NCI-H2227 (cell line): ENCODE measurements around the gene KRTAP9-3.
"Not testable (repeated sequence)": the region's sequence is repeated elsewhere in the genome, so short reads cannot be mapped to it uniquely, and the experiment has no call there.

Experiments used
- DNase-seq: peaks from one replicate; lab custom pipeline; 2025; ENCODE audit not compliant: unreplicated experiment; lab: John Stamatoyannopoulos, UW

Gene KRTAP9-3

DNA sequence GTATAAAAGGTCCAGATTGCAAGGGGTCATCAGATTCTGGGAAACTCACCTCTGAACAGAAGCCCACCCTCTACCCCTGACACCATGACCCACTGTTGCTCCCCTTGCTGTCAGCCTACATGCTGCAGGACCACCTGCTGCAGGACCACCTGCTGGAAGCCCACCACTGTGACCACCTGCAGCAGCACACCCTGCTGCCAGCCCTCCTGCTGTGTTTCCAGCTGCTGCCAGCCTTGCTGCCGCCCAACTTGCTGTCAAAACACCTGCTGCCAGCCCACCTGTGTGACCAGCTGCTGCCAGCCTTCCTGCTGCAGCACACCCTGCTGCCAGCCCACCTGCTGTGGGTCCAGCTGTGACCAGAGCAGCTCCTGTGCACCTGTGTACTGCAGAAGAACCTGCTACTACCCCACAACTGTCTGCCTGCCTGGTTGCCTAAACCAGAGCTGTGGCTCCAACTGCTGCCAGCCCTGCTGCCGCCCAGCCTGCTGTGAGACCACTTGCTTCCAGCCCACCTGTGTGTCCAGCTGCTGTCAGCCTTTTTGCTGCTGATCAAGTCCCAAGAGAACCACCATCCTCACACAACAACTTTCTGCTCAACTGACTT, 17.5 kb downstream of the KRTAP9-3 start, which contains the start of gene KRTAP9-4:
Gene KRTAP9-4, plus strand, starts transcription at position 51 of the 604 bp plus-strand sequence. Its CDS starts 34 bp downstream, at position 85.
- not testable (repeated sequence) for DNase-seq

DNA sequence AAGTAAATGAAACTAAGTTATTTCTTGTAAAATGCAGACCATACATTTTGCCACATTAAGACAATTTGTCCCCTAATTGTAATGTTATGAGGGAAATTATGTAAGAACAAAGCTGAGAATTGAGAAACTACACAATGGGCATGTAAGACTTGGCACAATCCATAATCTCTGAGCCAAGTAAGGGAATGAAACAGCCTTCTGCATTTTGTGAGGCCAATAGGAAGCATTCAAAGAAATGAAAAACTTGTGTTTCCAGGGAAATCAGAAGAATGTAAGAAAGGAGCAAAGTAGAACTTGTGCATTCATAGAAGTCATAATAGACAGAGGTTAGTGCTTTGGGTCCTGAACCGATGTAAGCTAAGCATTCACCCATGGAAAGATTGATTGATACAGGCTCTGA, 19.0 kb downstream of the KRTAP9-3 start:
- DNase-seq: no peak

DNA sequence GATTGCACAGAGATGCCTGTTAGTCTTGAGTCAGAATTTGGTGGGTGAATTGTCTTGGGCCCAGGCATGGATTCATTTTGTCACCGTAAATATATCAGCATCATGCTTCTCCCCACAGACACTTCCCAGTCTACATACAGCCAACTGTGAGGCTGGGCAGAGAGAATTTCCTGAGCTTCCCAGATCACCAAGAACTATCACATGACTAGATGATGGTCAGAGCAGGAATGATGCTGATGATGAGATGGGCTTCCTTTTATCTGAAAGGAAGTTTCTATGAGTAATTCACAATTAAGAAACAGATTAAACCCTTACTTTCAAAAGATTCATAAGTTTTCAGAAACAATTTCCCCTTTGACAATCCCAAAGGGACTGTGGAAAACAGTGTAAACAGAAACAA, 22.6 kb downstream of the KRTAP9-3 start:
- no peak for DNase-seq

DNA sequence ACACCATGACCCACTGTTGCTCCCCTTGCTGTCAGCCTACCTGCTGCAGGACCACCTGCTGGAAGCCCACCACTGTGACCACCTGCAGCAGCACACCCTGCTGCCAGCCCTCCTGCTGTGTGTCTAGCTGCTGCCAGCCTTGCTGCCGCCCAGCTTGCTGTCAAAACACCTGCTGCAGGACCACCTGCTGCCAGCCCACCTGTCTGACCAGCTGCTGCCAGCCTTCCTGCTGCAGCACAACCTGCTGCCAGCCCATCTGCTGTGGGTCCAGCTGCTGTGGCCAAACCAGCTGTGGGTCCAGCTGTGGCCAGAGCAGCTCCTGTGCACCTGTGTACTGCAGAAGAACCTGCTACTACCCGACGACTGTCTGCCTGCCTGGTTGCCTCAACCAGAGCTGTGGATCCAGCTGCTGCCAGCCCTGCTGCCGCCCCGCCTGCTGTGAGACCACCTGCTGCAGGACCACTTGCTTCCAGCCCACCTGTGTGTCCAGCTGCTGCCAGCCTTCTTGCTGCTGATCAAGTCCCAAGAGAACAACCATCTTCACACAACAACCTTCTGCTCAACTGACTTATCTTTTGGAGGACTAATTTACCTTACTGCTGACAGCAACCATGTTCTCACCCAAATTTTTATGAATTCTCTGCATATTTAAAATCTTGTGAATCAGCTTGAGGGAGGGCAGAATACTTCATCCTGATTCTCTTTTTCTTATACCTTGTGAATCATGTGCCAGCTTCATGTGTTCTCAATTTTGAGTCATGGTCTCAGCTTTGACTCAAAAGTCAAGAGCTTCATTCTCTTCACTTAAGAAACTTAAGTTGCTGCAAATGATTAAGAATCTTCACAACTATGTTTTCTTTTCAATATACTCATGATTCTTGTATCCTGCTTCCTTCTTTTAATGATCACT, 23.4 kb downstream of the KRTAP9-3 start, which contains the start of gene KRTAP9-9:
Gene KRTAP9-9, plus strand, starts transcription at position 4 of the 910 bp plus-strand sequence.
- not testable (repeated sequence) for DNase-seq

DNA sequence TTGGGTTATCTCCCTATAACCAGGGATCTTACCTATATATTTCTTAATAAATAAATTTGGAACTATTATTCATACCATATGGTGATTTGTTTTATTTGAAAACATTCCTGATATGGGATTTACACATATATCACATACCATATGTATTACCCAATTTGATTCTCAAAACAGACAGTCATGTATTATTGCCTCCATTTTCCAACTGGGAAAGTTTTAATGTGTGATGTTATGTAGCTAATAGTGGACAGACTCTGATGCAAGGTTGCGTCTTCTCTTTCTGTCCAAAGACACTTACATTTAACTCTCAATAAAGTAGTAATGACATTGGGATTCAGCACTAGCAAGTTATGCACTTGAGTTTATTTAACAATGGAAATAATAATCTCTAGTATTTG, 24.0 kb downstream of the KRTAP9-3 start:
- no peak for DNase-seq

DNA sequence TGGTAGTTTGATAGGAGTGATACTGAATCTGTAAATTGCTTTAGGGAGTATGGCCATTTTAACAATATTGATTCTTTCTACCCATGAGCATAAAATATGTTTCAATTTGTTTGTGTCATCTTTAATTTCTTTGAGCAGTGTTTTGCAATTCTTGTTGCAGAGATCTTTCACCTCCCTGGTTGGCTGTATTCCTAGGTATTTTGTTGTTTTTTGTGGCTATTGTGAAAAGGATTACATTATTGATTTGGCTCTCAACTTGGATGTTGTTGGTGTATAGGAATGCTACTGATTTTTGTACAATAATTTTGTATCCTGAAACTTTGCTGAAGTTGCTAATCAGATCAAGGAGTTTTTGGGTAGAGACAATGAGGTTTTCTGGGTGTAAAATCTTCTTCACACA, 26.2 kb downstream of the KRTAP9-3 start:
- no peak for DNase-seq

DNA sequence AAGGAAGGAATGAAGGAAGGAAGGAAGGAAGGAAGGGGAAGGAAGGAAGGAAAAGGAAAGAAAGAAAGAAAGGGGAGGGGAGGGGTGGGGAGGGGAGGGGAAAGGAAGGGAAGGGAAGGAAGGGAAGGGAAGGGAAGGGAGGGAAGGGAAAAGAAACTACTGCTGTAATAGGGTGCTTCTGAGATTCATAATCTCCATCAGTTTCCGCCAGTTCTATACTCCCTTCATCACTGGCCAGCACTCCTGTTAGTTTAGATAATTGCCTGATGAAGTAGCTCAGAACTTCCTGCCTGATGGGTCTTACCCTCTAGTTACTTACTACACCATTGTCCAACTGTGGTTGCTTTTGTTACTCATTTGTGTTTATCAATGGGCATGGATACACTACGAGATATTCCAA, 31.0 kb downstream of the KRTAP9-3 start:
- DNase-seq: no peak

DNA sequence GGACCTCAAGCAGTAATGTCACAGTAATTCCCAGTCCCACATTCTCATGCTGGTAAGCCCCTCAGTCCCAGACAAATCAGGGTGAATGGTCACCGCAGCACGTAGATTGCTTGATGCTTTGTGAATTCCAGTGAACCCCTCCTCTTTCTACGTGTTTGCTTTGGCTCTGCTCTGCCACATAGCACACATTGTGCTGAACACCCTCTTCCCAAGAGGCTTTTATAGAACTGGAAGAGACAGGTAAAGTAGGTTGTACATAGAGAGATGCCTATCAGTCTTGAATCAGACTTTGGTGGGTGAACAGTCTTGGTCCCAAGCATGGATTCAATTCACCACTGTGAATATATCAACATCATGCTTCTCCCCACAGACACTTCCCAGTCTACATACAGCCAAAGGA, 32.4 kb downstream of the KRTAP9-3 start:
- no peak for DNase-seq

DNA sequence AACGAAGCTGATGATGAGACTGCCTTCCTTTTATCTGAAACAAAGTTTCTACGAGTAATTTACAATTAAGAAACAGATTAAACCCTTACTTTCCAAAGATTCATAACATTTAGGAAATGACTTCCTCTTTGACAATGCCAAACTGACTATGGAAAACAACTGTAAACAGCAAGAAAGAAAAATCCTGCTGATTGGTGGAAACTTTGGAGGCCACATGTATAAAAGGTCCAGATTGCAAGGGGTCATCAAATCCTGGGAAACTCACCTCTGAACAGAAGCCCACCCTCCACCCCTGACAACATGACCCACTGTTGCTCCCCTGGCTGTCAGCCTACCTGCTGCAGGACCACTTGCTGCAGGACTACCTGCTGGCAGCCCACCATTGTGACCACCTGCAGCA, 32.8 kb downstream of the KRTAP9-3 start, which contains the start of gene KRTAP9-6:
Gene KRTAP9-6, plus strand, starts transcription at position 301 of the 400 bp plus-strand sequence. Its CDS starts 0 bp downstream, at position 301.
- no peak for DNase-seq

DNA sequence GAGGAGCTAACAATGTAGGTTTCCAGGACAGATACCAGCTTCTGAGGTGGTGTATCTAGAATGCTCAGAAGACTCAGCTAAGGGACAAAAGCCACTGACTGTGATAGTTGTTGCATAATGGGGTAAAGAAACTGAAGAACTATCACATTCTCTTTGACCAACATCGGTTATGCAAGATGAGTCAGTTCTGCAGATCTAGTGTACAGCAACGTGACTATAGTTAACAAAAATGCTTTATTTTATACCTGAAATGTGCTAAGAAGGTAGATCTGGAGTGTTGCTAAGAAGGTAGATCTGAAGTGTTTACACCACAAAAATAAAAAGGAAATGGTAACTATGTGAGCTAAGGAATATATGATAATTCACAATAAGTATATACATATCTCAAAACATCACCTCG, 35.5 kb downstream of the KRTAP9-3 start:
- no peak for DNase-seq

DNA sequence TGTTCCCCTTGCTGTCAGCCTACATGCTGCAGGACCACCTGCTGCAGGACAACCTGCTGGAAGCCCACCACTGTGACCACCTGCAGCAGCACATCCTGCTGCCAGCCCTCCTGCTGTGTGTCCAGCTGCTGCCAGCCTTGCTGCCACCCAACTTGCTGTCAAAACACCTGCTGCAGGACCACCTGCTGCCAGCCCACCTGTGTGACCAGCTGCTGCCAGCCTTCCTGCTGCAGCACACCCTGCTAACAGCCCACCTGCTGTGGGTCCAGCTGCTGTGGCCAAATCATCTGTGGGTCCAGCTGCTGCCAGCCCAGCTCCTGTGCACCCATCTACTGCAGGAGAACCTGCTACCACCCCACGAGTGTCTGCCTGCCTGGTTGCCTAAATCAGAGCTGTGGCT, 39.1 kb downstream of the KRTAP9-3 start:
- not testable (repeated sequence) for DNase-seq

DNA sequence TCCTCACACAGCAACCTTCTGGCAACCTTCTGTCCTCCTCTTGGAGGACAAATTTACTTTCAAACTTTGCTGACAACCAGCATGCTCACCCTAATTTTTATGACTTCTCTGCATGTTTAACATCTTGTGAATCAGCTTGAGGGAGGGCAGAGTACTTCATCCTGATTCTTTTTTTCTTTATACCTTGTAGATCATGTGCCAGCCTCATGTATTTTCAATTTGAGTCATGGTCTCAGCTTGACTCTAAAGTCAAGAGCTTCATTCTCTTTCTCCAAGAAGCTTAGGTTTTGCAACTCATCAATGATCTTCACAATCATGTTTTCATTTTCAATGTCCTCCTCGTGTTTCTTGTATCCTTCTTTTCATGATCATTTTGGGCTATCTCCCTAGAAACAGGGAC, 39.6 kb downstream of the KRTAP9-3 start:
- DNase-seq: no peak

DNA sequence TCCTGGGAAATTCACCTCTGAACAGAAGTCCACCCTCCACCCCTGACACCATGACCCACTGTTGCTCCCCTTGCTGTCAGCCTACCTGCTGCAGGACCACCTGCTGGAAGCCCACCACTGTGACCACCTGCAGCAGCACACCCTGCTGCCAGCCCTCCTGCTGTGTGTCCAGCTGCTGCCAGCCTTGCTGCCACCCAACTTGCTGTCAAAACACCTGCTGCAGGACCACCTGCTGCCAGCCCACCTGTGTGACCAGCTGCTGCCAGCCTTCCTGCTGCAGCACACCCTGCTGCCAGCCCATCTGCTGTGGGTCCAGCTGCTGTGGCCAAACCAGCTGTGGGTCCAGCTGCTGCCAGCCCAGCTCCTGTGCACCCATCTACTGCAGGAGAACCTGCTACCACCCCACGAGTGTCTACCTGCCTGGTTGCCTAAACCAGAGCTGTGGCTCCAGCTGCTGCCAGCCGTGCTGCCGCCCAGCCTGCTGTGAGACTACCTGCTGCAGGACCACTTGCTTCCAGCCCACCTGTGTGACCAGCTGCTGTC, 43.5 kb downstream of the KRTAP9-3 start, which contains the start of gene KRTAP9-7:
Gene KRTAP9-7, plus strand, starts transcription at position 51 of the 543 bp plus-strand sequence. Its CDS starts 0 bp downstream, at position 51.
- not testable (repeated sequence) for DNase-seq

DNA sequence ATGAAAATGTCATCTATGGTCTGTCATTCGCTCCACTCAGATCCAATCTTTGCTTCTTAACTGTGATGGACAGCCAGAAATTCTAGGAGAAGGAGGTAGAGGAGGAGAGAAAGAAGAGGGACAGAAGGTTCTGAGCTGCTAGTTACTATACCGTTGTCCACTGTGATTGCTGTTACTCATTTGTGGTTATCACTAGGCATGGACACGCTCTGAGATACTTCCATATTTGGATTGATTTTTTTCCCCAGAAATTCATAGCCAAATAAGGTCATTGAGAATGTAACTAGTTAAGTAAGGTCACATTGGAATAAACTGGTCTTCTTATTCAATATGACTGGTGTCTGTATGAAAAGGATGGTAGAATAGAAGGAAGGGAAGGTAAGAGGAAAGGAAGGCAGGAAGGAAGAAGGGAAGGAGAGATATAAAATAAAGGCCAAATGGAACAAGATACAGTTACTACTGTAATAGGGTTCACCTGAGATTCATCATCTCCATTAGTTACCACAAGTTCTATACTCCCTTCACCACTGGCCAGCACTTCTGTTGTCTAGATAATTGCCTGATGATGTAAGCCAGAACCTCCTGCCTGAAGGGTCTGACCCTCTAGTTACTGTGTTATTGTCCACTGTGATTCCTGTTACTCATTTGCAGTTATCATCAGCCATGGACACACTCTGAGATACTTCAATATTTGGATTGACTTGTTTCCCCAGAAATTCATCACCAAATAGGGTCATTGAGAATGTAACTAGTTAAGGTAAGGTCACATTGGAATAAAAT, 46.1 kb downstream of the KRTAP9-3 start:
- DNase-seq: no peak
